Psoas muscle (tissue), 8 donors: ENCODE measurements around the gene PRELP. TPM values are rescaled to one million over a fixed set of nuclear protein-coding genes. Genes with fewer than 3 reads are reported as not detected.
A peak's percentile ranks its signal among the peaks of the same experiment; 100 is the strongest.

ENCODE experiments used
- ATAC-seq, 4 donors: fragments of 200-7000 bp; cut with Tn5 transposase; one replicate each; pipeline ENCODE4 v1.9.1; 2020; ENCODE audit warnings: moderate library complexity in 3 of 4, mild to moderate bottlenecking in 2 of 4
- DNase-seq, 2 donors: peaks; one replicate each; pipeline ENCODE4 v3.0.0-alpha.2; 2020
- H3K27ac ChIP-seq: fragments of 200-600 bp; one replicate; pipeline ENCODE4 v1.8.0; 2022
- H3K27me3 ChIP-seq, 3 donors: fragments of 200-600 bp in 1 of 3; one replicate each; pipeline versions ENCODE4 v1.6.1 to v1.8.0; 2013 to 2022; ENCODE audit warnings: low read length in 2 of 3, mild to moderate bottlenecking in 2 of 3, moderate library complexity in 1 of 3; ENCODE audit not compliant: insufficient read depth in 3 of 3
- H3K36me3 ChIP-seq, 2 donors: fragments of 200-600 bp in 1 of 2; one replicate each; pipeline versions ENCODE4 v1.6.1 to v1.8.0; 2013 to 2022; ENCODE audit warnings: low read depth in 1 of 2, mild to moderate bottlenecking in 1 of 2, moderate library complexity in 1 of 2; ENCODE audit not compliant: insufficient read depth in 1 of 2
- H3K4me1 ChIP-seq: fragments of 200-600 bp; one replicate; pipeline ENCODE4 v1.8.0; 2022
- H3K4me3 ChIP-seq: fragments of 200-600 bp; one replicate; pipeline ENCODE4 v1.8.0; 2022; ENCODE audit warnings: mild to moderate bottlenecking
- H3K9me3 ChIP-seq: fragments of 200-600 bp; one replicate; pipeline ENCODE4 v1.8.0; 2022
- CTCF ChIP-seq: fragments of 200-600 bp; IDR thresholded peaks from one replicate; pipeline ENCODE4 v1.8.0; 2022; ENCODE audit warnings: antibody characterized with exemption
- WGBS, 3 donors: extraction: QIAGEN DNeasy Blood & Tissue Kit; methylation state at CpG; one replicate each; pipeline versions ENCODE4 v1.1.6 to v1.1.7; 2013; 5-methylcytosine and 5-hydroxymethylcytosine counted together
- intact Hi-C, 2 donors: fragments of 100-400 bp; cut with DNase I; formaldehyde crosslinking; loops; one replicate each; pipeline versions ENCODE4 v1.11.0 to v1.14.2; 2022
- polyA plus RNA-seq, 3 donors: library from polyadenylated mRNA; stranded (reverse); fragments of 200-250 nt; gene quantifications; one replicate each; pipeline ENCODE4 v1.2.3, GENCODE V29; 2013
- total RNA-seq, 4 donors: library from RNA; stranded (reverse); fragmentation: NEBNext Ultra II Directional in 2 of 4; extraction: Animal tissue kit (Norgen Biotek cat#: 25700) in 2 of 4; gene quantifications; one replicate each; pipeline versions ENCODE4 v1.2.1 to v1.2.4, GENCODE V29; 2021 to 2023
- donor health status: healthy with polysubstance abuse.
- donor health status: DM: no; HTN: no; CAD: no; lungs with moderate emphysema.
- donor health status: Bipolar disorder and iron deficiency.
- donor health status: healthy.
- donor health status: DM: yes; HTN: yes; CAD: no.
- donor health status: DM: no; HTN: no; CAD: no.
- donor health status: DM: no; HTN: no; CAD: no.
- donor health status: DM: yes; HTN: yes; CAD: no.

The PRELP gene
- total and polyA plus RNA-seq, 7 donors, result 3.0 to 20.6 (median 6.6) TPM

- 30 to 61% (median 46%) methylated on average over 2 of the region's 2 CpGs for WGBS, 3 donors
- intact Hi-C loops, result no loop called here
- TF ChIP-seq CTCF, result no peak
- H3K4me3 ChIP-seq, result no peak overlapping the region
- DNase-seq (no peak), ATAC-seq (peak in 3 of 4 donors; percentile 34 to 61 (median 53))
- H3K4me1 ChIP-seq, result no peaks in the 10 kb centered on the region
- H3K27me3 ChIP-seq, result peaks cover 0 to 5% (median 4%) of the 10 kb centered on the region in 3 donors
- H3K9me3 ChIP-seq, result no peaks in the 10 kb centered on the region
- peak overlapping the region; percentile 46 for H3K27ac ChIP-seq
- no peaks in the 10 kb centered on the region for H3K36me3 ChIP-seq
Observed at GRCh38 chr1:203480084-203480483, 4.5 kb downstream of the PRELP start.

GRCh38 chr1:203480525-203481084 lies 5.0 kb downstream of the PRELP start:
- intact Hi-C loops, result no loop called here
- DNase-seq (peak; percentile 52 to 76), ATAC-seq (peak in 3 of 4 donors; percentile 47 to 57 (median 55))
- H3K36me3 ChIP-seq, result no peaks in the 10 kb centered on the region
- H3K4me3 ChIP-seq, result no peak overlapping the region
- H3K9me3 ChIP-seq, result no peaks in the 10 kb centered on the region
- peaks cover 0 to 5% (median 4%) of the 10 kb centered on the region in 3 donors for H3K27me3 ChIP-seq
- WGBS, 3 donors, result 25 to 39% (median 35%) methylated on average over 6 of the region's 6 CpGs
- TF ChIP-seq CTCF, result no peak
- peak overlapping the region; percentile 46 for H3K27ac ChIP-seq
- H3K4me1 ChIP-seq, result no peaks in the 10 kb centered on the region

- intact Hi-C loops, result no loop called here
Observed at GRCh38 chr1:203481196-203481595, 5.6 kb downstream of the PRELP start.

GRCh38 chr1:203486618-203487370 lies 11.2 kb downstream of the PRELP start:
- intact Hi-C loops, result loop anchor here (1.0 to 5.0 kb wide), 4 partner anchors 145 to 214 kb away; no protein-coding TSS in a partner anchor
- no peak for DNase-seq
- peak overlapping the region; percentile 56 for H3K27ac ChIP-seq
- peak in 2 of 4 donors; percentile 12 to 26 for ATAC-seq
- H3K9me3 ChIP-seq, result no peaks in the 10 kb centered on the region
- H3K36me3 ChIP-seq, result no peaks in the 10 kb centered on the region
- 77 to 84% (median 78%) methylated on average over 28 of the region's 28 CpGs for WGBS, 3 donors
- peaks cover 11% of the 10 kb centered on the region for H3K4me1 ChIP-seq
- no peak for TF ChIP-seq CTCF
- H3K27me3 ChIP-seq, result no peaks in the 10 kb centered on the region
- H3K4me3 ChIP-seq, result peak overlapping the region; percentile 64

More at GRCh38 chr1:203481196-203481595, 5.6 kb downstream of the PRELP start:
- Histone ChIP-seq H3K36me3 (no peaks in the 10 kb centered on the region), H3K9me3 (no peaks in the 10 kb centered on the region), H3K27me3 (peaks cover 0 to 4% (median under 1%) of the 10 kb centered on the region in 3 donors), H3K27ac (no peak overlapping the region), H3K4me1 (no peaks in the 10 kb centered on the region), H3K4me3 (no peak overlapping the region)
- no peak for ATAC-seq
- no peak for TF ChIP-seq CTCF
- WGBS, 3 donors, result 56 to 76% (median 59%) methylated on average over 1 of the region's 1 CpG
- DNase-seq, result no peak
